ENCODE data around the gene TMSB10. TPM values are rescaled to one million over a fixed set of nuclear protein-coding genes. Genes with fewer than 3 reads are reported as not detected.

TMSB10 gene
- total and polyA plus RNA-seq, 2 experiments from 2014 or later = 834 to 2,942 TPM

- Mint-ChIP-seq H3K27me3 (ENCODE audit: insufficient read depth, low read depth, poor library complexity) (peaks cover 45% of the 10 kb centered on the region), H3K27ac (no peak overlapping the region), H3K9me3 (peaks cover 6% of the 10 kb centered on the region), H3K36me3 (ENCODE audit: low read depth) (peaks cover 3% of the 10 kb centered on the region; the same call in 2 of the 3 replicates), H3K4me1 (peaks cover 30% of the 10 kb centered on the region), H3K4me3 (no peak overlapping the region)
- ATAC-seq = peak; percentile 55
- Histone ChIP-seq H3K4me1 (ENCODE audit: insufficient read depth) (peaks cover 24% of the 10 kb centered on the region), H2AFZ (no peak overlapping the region), H3K4me3 (no peak overlapping the region), H3K27me3 (ENCODE audit: insufficient read depth) (peaks cover 41% of the 10 kb centered on the region), H3K27ac (ENCODE audit: low read depth) (no peak overlapping the region), H4K20me1 (replicated peaks; ENCODE audit: insufficient read depth) (no peaks in the 10 kb centered on the region; the same call in 1 of the 2 replicates), H3K36me3 (ENCODE audit: insufficient read depth) (no peaks in the 10 kb centered on the region), H3K79me2 (replicated peaks; ENCODE audit: insufficient read depth) (no peaks in the 10 kb centered on the region), H3F3A (replicated peaks; ENCODE audit: low read depth) (no peaks in the 10 kb centered on the region), H3K4me2 (no peak overlapping the region), H3K9me2 (ENCODE audit: insufficient read depth) (peaks cover 12% of the 10 kb centered on the region)
- TF ChIP-seq ZNF462 (CRISPR knock-in tag; IDR thresholded peaks at IDR 0.05) (no peak), CTCF (conservative IDR thresholded peaks at IDR 0.05; ENCODE audit: low read depth in 2 of 2) (peak; percentile 64 to 85)
- DNase-seq (ENCODE audit: low spot score) = peak; percentile 74
Observed at GRCh38 chr2:84858123-84858522, 47.3 kb upstream of the TMSB10 start.

GRCh38 chr2:84858937-84859336 is 46.5 kb upstream of the TMSB10 start:
- Mint-ChIP-seq H3K27me3 (ENCODE audit: insufficient read depth, low read depth, poor library complexity) (peaks cover 45% of the 10 kb centered on the region), H3K4me3 (no peak overlapping the region)
- TF ChIP-seq CTCF (conservative IDR thresholded peaks at IDR 0.05; ENCODE audit: low read depth in 2 of 2) (no peak), EZH2 (IDR thresholded peaks at IDR 0.05; ENCODE audit: low read depth, unreplicated experiment) (no peak), STAT1 (IDR thresholded peaks at IDR 0.05; ENCODE audit: unreplicated experiment) (no peak), POLR2AphosphoS5 (IDR thresholded peaks at IDR 0.05; ENCODE audit: low read depth) (no peak), CREB1 (CRISPR knock-in tag; IDR thresholded peaks at IDR 0.05; ENCODE audit: low read depth) (no peak), ETS1 (IDR thresholded peaks at IDR 0.05) (no peak), NANOG (IDR thresholded peaks at IDR 0.05; ENCODE audit: borderline replicate concordance) (no peak), JUNB (IDR thresholded peaks at IDR 0.05; ENCODE audit: unreplicated experiment) (no peak)

More at GRCh38 chr2:84858937-84859336, 46.5 kb upstream of the TMSB10 start:
- Mint-ChIP-seq H3K9me3 (peaks cover 3% of the 10 kb centered on the region; the same call in 2 of the 3 replicates), H3K4me1 (peaks cover 30% of the 10 kb centered on the region), H3K27ac (no peak overlapping the region), H3K36me3 (ENCODE audit: low read depth) (no peaks in the 10 kb centered on the region)
- Histone ChIP-seq H3K4me1 (ENCODE audit: insufficient read depth) (peaks cover 24% of the 10 kb centered on the region), H3K27ac (ENCODE audit: low read depth) (no peak overlapping the region), H3K9me2 (ENCODE audit: insufficient read depth) (peaks cover 12% of the 10 kb centered on the region), H3F3A (replicated peaks; ENCODE audit: low read depth) (no peaks in the 10 kb centered on the region), H3K4me2 (no peak overlapping the region), H4K20me1 (replicated peaks; ENCODE audit: insufficient read depth) (no peaks in the 10 kb centered on the region; the same call in 1 of the 2 replicates), H3K36me3 (ENCODE audit: insufficient read depth) (no peaks in the 10 kb centered on the region), H3K79me2 (replicated peaks; ENCODE audit: insufficient read depth) (no peaks in the 10 kb centered on the region), H3K27me3 (ENCODE audit: insufficient read depth) (peaks cover 41% of the 10 kb centered on the region), H3K4me3 (no peak overlapping the region), H2AFZ (no peak overlapping the region)
- DNase-seq (ENCODE audit: low spot score) = no peak
- ATAC-seq = no peak

Measured in GM23338 (cell line).